ENCODE results near the gene PLA2G2E. TPM values are rescaled to one million over a fixed set of nuclear protein-coding genes. Genes with fewer than 3 reads are reported as not detected.

The PLA2G2E gene
- polyA plus RNA-seq, 1 of the 3 experiments (the other 2 are of a cell fraction): not detected

DNA sequence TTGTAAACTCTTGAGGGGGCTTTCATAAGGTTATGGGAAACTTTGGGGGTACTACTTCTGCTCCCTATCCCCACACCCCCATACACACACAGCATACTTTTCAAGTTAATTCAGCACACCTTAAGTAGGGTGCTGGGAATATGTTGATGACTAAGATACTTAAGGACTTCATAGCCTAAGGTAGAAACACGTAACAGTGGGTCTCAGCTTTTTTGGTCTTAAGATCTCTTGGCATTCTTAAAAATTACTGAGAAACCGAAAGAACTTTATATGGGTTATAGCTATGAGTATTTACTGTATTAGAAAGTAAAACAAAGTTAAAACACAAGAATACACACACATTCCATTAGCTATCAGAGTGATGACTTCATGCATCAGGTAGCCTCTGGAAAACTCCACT is 39.1 kb downstream of the PLA2G2E start:
- peaks cover 68% of the 10 kb centered on the region for H3K79me2 ChIP-seq (ENCODE audit: insufficient read depth)
- H3K4me3 ChIP-seq (ENCODE audit: low read depth in 2 of 2, low read length in 1 of 2): no peak overlapping the region
- H3K9ac ChIP-seq: no peak overlapping the region
- H4K20me1 ChIP-seq (ENCODE audit: insufficient read depth): peaks cover 45% of the 10 kb centered on the region
- no peaks in the 10 kb centered on the region for H3K9me2 ChIP-seq
- WGBS (ENCODE audit: low lambda C conversion rate): 94% methylated on average over 2 of the region's 2 CpGs
- H3F3A ChIP-seq (replicated peaks; ENCODE audit: insufficient read depth): no peaks in the 10 kb centered on the region
- POLR2A ChIA-PET: no interaction called here
- CTCF ChIA-PET: interaction anchor here (1.3 kb wide), 1 partner anchor 12 kb away, joined by 3 read pairs; no protein-coding TSS in a partner anchor
- no peak for DNase-seq
- H3K36me3 ChIP-seq (replicated peaks in 1 of 2; ENCODE audit: control insufficient read depth in 1 of 2, insufficient read depth in 2 of 2, low read length in 1 of 2): peaks cover 6 to 14% of the 10 kb centered on the region in 2 experiments
- H3K27me3 ChIP-seq (ENCODE audit: insufficient read depth): no peaks in the 10 kb centered on the region
- no peaks in the 10 kb centered on the region for H3K9me3 ChIP-seq
- no peak for TF ChIP-seq EZH2phosphoT487 (IDR thresholded peaks at IDR 0.05; ENCODE audit: borderline replicate concordance, low read depth)
- TF ChIP-seq, protein P1, sequence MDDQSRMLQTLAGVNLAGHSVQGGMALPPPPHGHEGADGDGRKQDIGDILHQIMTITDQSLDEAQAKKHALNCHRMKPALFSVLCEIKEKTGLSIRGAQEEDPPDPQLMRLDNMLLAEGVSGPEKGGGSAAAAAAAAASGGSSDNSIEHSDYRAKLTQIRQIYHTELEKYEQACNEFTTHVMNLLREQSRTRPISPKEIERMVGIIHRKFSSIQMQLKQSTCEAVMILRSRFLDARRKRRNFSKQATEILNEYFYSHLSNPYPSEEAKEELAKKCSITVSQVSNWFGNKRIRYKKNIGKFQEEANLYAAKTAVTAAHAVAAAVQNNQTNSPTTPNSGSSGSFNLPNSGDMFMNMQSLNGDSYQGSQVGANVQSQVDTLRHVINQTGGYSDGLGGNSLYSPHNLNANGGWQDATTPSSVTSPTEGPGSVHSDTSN (IDR thresholded peaks at IDR 0.05): no peak
- TF ChIP-seq RAD21 (IDR thresholded peaks at IDR 0.05; ENCODE audit: low read length): no peak
- TF ChIP-seq REST (IDR thresholded peaks at IDR 0.05; ENCODE audit: low read depth, low read length): no peak
- no peak for TF ChIP-seq RCOR1 (IDR thresholded peaks at IDR 0.05; ENCODE audit: low read length)
- TF ChIP-seq TCF12 (IDR thresholded peaks at IDR 0.05): no peak
- TF ChIP-seq FOXM1 (IDR thresholded peaks at IDR 0.05; ENCODE audit: low read depth): no peak
- TF ChIP-seq NRF1 (IDR thresholded peaks at IDR 0.05; ENCODE audit: low read depth, low read length): no peak
- no peak for TF ChIP-seq JUND (IDR thresholded peaks at IDR 0.05)
- no peak for TF ChIP-seq CHD2 (IDR thresholded peaks at IDR 0.05; ENCODE audit: low read length, partially characterized antibody)
- TF ChIP-seq POLR2AphosphoS5 (IDR thresholded peaks at IDR 0.05; ENCODE audit: low read depth, low read length): no peak
- TF ChIP-seq, protein P2, sequence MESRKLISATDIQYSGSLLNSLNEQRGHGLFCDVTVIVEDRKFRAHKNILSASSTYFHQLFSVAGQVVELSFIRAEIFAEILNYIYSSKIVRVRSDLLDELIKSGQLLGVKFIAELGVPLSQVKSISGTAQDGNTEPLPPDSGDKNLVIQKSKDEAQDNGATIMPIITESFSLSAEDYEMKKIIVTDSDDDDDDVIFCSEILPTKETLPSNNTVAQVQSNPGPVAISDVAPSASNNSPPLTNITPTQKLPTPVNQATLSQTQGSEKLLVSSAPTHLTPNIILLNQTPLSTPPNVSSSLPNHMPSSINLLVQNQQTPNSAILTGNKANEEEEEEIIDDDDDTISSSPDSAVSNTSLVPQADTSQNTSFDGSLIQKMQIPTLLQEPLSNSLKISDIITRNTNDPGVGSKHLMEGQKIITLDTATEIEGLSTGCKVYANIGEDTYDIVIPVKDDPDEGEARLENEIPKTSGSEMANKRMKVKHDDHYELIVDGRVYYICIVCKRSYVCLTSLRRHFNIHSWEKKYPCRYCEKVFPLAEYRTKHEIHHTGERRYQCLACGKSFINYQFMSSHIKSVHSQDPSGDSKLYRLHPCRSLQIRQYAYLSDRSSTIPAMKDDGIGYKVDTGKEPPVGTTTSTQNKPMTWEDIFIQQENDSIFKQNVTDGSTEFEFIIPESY (IDR thresholded peaks at IDR 0.05; ENCODE audit: borderline replicate concordance, low read depth): no peak
- no peak overlapping the region for H2AFZ ChIP-seq (ENCODE audit: low read depth)
- no peak overlapping the region for H3K27ac ChIP-seq (ENCODE audit: low read depth in 2 of 2, low read length in 1 of 2)
- peak overlapping the region; percentile 95 for H3K4me2 ChIP-seq
- H3K4me1 ChIP-seq (ENCODE audit: control insufficient read depth in 1 of 2, insufficient read depth in 2 of 2, low read depth in 1 of 2, low read length in 1 of 2): peaks cover 8% of the 10 kb centered on the region in 2 experiments; a peak in 2 of 4 replicates

All from SK-N-SH (cell line).